DOHH2 (cell line): ENCODE results near the gene PRRT1B.

ENCODE experiments used
- EZH2phosphoT487 ChIP-seq: fragments of 200-600 bp; sonication (generic); IDR thresholded peaks from 2 replicates; pipeline ENCODE4 v1.6.1; 2017; ENCODE audit warnings: borderline replicate concordance, mild to moderate bottlenecking, antibody characterized with exemption, low read length, moderate library complexity, mixed read lengths
- TF ChIP-seq, protein P1 (sequence below): fragments of 200-600 bp; sonication (generic); IDR thresholded peaks from one replicate; pipeline ENCODE4 v1.5.1; 2014; ENCODE audit warnings: antibody characterized with exemption, mild to moderate bottlenecking, low read depth, low read length; ENCODE audit not compliant: poor library complexity, severe bottlenecking

DNA sequence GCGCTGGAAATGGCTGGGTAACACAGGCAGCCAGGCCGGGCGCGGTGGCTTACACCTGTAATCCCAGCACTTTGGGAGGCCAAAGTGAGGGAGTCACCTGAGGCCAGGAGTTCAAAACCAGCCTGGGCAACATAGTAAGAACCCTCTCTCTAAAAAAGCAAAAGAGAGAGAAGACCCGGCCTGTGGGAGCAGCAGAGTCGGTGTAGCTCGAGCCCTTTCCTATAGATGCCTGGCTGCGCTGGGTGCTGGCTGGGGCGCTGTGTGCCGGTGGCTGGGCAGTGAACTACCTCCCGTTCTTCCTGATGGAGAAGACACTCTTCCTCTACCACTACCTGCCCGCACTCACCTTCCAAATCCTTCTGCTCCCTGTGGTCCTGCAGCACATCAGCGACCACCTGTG lies 23.5 kb upstream of the PRRT1B start:
- TF ChIP-seq, protein P1, sequence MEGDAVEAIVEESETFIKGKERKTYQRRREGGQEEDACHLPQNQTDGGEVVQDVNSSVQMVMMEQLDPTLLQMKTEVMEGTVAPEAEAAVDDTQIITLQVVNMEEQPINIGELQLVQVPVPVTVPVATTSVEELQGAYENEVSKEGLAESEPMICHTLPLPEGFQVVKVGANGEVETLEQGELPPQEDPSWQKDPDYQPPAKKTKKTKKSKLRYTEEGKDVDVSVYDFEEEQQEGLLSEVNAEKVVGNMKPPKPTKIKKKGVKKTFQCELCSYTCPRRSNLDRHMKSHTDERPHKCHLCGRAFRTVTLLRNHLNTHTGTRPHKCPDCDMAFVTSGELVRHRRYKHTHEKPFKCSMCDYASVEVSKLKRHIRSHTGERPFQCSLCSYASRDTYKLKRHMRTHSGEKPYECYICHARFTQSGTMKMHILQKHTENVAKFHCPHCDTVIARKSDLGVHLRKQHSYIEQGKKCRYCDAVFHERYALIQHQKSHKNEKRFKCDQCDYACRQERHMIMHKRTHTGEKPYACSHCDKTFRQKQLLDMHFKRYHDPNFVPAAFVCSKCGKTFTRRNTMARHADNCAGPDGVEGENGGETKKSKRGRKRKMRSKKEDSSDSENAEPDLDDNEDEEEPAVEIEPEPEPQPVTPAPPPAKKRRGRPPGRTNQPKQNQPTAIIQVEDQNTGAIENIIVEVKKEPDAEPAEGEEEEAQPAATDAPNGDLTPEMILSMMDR: no peak
- TF ChIP-seq EZH2phosphoT487: no peak
